Esophagus muscularis mucosa (tissue), 3 donors: ENCODE results near the gene LDAH.

Source experiments
- CTCF ChIP-seq, 3 experiments: fragments of 200-600 bp in 2 of 3; fragments of 450-650 bp in 1 of 3; sonication (generic) in 2 of 3; IDR thresholded peaks; one replicate each; pipeline ENCODE4 v1.5.1; 2017 to 2019; ENCODE audit warnings: antibody characterized with exemption in 3 of 3, mild to moderate bottlenecking in 2 of 3, moderate library complexity in 1 of 3
- POLR2A ChIP-seq: fragments of 450-650 bp; IDR thresholded peaks from one replicate; pipeline ENCODE4 v1.6.1; 2017; ENCODE audit warnings: antibody characterized with exemption, moderate library complexity, mild to moderate bottlenecking, low read depth

- TF ChIP-seq CTCF (IDR thresholded peaks at IDR 0.05) = no peak
- TF ChIP-seq POLR2A = no peak
Observed at GRCh38 chr2:20660506-20661420, 162.1 kb downstream of the LDAH start.
